ENCODE results near the gene UBE2D4.

DNA sequence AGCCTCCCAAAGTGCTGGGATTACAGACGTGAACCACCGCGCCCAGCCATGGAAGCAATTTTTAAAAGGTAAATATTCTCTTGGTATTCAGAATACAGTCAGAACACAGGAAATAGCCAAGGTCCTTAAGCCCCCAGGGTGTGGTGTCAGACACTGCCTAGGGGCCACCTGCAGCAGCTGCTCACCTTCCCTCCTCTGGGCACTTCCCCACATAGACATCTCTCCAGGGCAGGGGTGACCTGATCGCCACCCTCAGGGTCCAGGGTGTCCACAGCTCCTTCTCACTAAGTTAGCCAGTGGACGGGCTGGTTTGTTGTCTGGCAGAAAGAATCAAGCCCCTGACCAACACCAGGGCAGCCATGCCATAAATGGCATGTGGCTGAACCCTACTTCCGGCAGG lies 35.8 kb upstream of the UBE2D4 start:
- TF ChIP-seq, protein P1, sequence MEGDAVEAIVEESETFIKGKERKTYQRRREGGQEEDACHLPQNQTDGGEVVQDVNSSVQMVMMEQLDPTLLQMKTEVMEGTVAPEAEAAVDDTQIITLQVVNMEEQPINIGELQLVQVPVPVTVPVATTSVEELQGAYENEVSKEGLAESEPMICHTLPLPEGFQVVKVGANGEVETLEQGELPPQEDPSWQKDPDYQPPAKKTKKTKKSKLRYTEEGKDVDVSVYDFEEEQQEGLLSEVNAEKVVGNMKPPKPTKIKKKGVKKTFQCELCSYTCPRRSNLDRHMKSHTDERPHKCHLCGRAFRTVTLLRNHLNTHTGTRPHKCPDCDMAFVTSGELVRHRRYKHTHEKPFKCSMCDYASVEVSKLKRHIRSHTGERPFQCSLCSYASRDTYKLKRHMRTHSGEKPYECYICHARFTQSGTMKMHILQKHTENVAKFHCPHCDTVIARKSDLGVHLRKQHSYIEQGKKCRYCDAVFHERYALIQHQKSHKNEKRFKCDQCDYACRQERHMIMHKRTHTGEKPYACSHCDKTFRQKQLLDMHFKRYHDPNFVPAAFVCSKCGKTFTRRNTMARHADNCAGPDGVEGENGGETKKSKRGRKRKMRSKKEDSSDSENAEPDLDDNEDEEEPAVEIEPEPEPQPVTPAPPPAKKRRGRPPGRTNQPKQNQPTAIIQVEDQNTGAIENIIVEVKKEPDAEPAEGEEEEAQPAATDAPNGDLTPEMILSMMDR (IDR thresholded peaks at IDR 0.05), result no peak
- TF ChIP-seq POLR2A (IDR thresholded peaks at IDR 0.05), result no peak
- TF ChIP-seq POLR2AphosphoS5 (IDR thresholded peaks at IDR 0.05), result no peak

All from breast epithelium (tissue), 3 donors.